Measurements from ENCODE around the gene CD74. TPM values are rescaled to one million over a fixed set of nuclear protein-coding genes. Genes with fewer than 3 reads are reported as not detected.

CD74 gene
- total and polyA plus RNA-seq, 2 of the 13 experiments (the other 11 are each of a cell fraction or from before 2014, with no cell fraction given) = 34.1 to 84.4 TPM

DNA sequence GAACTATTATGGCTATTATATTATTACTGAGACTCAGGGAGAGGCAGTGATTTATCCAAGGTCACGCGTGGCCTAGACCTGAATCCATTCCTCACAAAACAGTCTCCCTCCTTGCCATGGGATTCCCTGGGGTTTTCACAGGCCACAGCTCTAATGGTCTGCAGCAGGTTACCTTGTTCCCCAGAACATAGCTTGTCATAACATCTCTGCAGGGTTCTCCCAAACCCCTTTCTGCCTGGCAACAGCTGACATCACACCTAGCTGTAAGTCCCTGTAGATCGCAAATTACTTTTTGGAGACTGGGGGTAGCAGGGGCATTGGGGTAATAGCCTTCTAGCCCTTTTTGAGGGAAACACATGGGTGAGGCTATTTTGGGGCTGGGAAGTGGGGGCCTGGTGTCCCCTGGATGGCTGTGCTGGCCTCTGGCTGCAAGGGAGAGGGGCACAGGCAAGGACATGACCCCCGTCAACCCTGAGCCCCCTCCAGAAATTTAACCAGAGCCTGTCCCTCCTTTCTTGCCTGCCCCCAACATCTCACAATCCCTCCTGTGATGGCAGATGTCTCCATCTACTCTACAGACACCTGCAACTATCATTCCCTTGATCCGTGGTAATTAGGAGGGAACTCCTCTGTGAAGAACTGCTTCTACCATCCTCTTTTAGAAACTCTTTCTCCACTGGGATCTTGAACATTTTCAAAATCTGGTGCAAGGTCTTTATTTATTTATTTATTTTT is 1.3 kb downstream of the CD74 start (continued):
- TF ChIP-seq, protein P1, sequence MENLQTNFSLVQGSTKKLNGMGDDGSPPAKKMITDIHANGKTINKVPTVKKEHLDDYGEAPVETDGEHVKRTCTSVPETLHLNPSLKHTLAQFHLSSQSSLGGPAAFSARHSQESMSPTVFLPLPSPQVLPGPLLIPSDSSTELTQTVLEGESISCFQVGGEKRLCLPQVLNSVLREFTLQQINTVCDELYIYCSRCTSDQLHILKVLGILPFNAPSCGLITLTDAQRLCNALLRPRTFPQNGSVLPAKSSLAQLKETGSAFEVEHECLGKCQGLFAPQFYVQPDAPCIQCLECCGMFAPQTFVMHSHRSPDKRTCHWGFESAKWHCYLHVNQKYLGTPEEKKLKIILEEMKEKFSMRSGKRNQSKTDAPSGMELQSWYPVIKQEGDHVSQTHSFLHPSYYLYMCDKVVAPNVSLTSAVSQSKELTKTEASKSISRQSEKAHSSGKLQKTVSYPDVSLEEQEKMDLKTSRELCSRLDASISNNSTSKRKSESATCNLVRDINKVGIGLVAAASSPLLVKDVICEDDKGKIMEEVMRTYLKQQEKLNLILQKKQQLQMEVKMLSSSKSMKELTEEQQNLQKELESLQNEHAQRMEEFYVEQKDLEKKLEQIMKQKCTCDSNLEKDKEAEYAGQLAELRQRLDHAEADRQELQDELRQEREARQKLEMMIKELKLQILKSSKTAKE (CRISPR knock-in tag; IDR thresholded peaks at IDR 0.05; ENCODE audit: borderline replicate concordance) = no peak
- TF ChIP-seq CREB1 (IDR thresholded peaks at IDR 0.05) = peak; percentile 9; the same call in 1 of the 2 replicates
- TF ChIP-seq CREB1 (CRISPR knock-in tag; IDR thresholded peaks at IDR 0.05) = peak; percentile 78
- TF ChIP-seq ZBTB21 (CRISPR knock-in tag; IDR thresholded peaks at IDR 0.05) = no peak
- TF ChIP-seq ZNF841 (CRISPR knock-in tag; IDR thresholded peaks at IDR 0.05; ENCODE audit: borderline replicate concordance) = no peak
- TF ChIP-seq MYNN (CRISPR knock-in tag; IDR thresholded peaks at IDR 0.05; ENCODE audit: low read depth) = no peak
- TF ChIP-seq, protein P2, sequence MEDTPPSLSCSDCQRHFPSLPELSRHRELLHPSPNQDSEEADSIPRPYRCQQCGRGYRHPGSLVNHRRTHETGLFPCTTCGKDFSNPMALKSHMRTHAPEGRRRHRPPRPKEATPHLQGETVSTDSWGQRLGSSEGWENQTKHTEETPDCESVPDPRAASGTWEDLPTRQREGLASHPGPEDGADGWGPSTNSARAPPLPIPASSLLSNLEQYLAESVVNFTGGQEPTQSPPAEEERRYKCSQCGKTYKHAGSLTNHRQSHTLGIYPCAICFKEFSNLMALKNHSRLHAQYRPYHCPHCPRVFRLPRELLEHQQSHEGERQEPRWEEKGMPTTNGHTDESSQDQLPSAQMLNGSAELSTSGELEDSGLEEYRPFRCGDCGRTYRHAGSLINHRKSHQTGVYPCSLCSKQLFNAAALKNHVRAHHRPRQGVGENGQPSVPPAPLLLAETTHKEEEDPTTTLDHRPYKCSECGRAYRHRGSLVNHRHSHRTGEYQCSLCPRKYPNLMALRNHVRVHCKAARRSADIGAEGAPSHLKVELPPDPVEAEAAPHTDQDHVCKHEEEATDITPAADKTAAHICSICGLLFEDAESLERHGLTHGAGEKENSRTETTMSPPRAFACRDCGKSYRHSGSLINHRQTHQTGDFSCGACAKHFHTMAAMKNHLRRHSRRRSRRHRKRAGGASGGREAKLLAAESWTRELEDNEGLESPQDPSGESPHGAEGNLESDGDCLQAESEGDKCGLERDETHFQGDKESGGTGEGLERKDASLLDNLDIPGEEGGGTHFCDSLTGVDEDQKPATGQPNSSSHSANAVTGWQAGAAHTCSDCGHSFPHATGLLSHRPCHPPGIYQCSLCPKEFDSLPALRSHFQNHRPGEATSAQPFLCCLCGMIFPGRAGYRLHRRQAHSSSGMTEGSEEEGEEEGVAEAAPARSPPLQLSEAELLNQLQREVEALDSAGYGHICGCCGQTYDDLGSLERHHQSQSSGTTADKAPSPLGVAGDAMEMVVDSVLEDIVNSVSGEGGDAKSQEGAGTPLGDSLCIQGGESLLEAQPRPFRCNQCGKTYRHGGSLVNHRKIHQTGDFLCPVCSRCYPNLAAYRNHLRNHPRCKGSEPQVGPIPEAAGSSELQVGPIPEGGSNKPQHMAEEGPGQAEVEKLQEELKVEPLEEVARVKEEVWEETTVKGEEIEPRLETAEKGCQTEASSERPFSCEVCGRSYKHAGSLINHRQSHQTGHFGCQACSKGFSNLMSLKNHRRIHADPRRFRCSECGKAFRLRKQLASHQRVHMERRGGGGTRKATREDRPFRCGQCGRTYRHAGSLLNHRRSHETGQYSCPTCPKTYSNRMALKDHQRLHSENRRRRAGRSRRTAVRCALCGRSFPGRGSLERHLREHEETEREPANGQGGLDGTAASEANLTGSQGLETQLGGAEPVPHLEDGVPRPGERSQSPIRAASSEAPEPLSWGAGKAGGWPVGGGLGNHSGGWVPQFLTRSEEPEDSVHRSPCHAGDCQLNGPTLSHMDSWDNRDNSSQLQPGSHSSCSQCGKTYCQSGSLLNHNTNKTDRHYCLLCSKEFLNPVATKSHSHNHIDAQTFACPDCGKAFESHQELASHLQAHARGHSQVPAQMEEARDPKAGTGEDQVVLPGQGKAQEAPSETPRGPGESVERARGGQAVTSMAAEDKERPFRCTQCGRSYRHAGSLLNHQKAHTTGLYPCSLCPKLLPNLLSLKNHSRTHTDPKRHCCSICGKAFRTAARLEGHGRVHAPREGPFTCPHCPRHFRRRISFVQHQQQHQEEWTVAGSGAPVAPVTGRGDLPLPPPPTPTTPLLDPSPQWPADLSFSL (CRISPR knock-in tag; IDR thresholded peaks at IDR 0.05) = no peak
- no peak for TF ChIP-seq THAP11 (CRISPR knock-in tag; IDR thresholded peaks at IDR 0.05)
- TF ChIP-seq KLF12 (CRISPR knock-in tag; IDR thresholded peaks at IDR 0.05; ENCODE audit: borderline replicate concordance) = no peak
- TF ChIP-seq SCMH1 (CRISPR knock-in tag; IDR thresholded peaks at IDR 0.05; ENCODE audit: borderline replicate concordance) = no peak
- TF ChIP-seq RFXAP (CRISPR knock-in tag; IDR thresholded peaks at IDR 0.05; ENCODE audit: borderline replicate concordance) = peak; percentile 99
- TF ChIP-seq ZNF30 (CRISPR knock-in tag; IDR thresholded peaks at IDR 0.05) = no peak
- no peak for TF ChIP-seq ZNF678 (CRISPR knock-in tag; IDR thresholded peaks at IDR 0.05)
- no peak for TF ChIP-seq KLF16 (CRISPR knock-in tag; IDR thresholded peaks at IDR 0.05)
- peak; percentile 45; the same call in 1 of the 2 replicates for TF ChIP-seq CREM (IDR thresholded peaks at IDR 0.05)
- no peak for TF ChIP-seq CREM (CRISPR knock-in tag; IDR thresholded peaks at IDR 0.05)
- no peak for TF ChIP-seq GLI4 (CRISPR knock-in tag; IDR thresholded peaks at IDR 0.05; ENCODE audit: borderline replicate concordance)
- no peak for TF ChIP-seq SMYD3 (CRISPR knock-in tag; IDR thresholded peaks at IDR 0.05)
- peak; percentile 99 for TF ChIP-seq RFXANK (CRISPR knock-in tag; IDR thresholded peaks at IDR 0.05)
- TF ChIP-seq, protein P3, sequence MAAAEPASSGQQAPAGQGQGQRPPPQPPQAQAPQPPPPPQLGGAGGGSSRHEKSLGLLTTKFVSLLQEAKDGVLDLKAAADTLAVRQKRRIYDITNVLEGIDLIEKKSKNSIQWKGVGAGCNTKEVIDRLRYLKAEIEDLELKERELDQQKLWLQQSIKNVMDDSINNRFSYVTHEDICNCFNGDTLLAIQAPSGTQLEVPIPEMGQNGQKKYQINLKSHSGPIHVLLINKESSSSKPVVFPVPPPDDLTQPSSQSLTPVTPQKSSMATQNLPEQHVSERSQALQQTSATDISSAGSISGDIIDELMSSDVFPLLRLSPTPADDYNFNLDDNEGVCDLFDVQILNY (CRISPR knock-in tag; conservative IDR thresholded peaks at IDR 0.05) = no peak
- TF ChIP-seq ZNF530 (CRISPR knock-in tag; IDR thresholded peaks at IDR 0.05; ENCODE audit: low read depth) = no peak
- no peak for TF ChIP-seq PAWR (CRISPR knock-in tag; IDR thresholded peaks at IDR 0.05; ENCODE audit: borderline replicate concordance)

All from HepG2 (cell line).